A549 (cell line): ENCODE measurements around the gene SYT12. TPM values are rescaled to one million over a fixed set of nuclear protein-coding genes. Genes with fewer than 3 reads are reported as not detected.
A peak's percentile ranks its signal among the peaks of the same experiment; 100 is the strongest.

Source experiments
- ATAC-seq, 2 experiments: fragments of 200-7000 bp in 1 of 2; fragments of >200 bp in 1 of 2; cut with Nextera tagmentation in 1 of 2; cut with Tn5 transposase in 1 of 2; 3 replicates each; pipeline versions ENCODE4 v1.8.0 to v1.9.1; 2018 to 2020; ENCODE audit warnings: mild to moderate bottlenecking in 1 of 2, moderate library complexity in 1 of 2
- CTCF ChIA-PET: fragments of 300-600 bp; sonication (Branson Sonifier 250); formaldehyde crosslinking; extraction: SDS; loops from one replicate; lab custom pipeline; 2021; ENCODE audit warnings: antibody characterized with exemption, inconsistent platforms; lab: Yijun Ruan, JAX
- POLR2A ChIA-PET: fragments of 350-600 bp; formaldehyde crosslinking; extraction: SDS; loops from one replicate; lab custom pipeline; 2021; ENCODE audit warnings: antibody characterized with exemption, inconsistent platforms; lab: Yijun Ruan, JAX
- DNase-seq, 2 experiments: peaks; one replicate each; pipeline versions ENCODE4 v3.0.0 to v3.0.0-alpha.2; 2011 to 2016; ENCODE audit warnings: low read depth in 1 of 2, low spot score in 1 of 2
- FAIRE-seq: peaks from 2 replicates; lab custom pipeline; 2011; peaks lifted over from hg19 to GRCh38; lab: Jason Lieb, UNC
- H3K27ac ChIP-seq, 2 experiments: fragments of >200 bp; sonication (Bioruptor Twin); formaldehyde crosslinking; 3 replicates each; pipeline ENCODE4 v1.5.1; 2016 to 2017
- H3K4me1 ChIP-seq: fragments of >200 bp; sonication (Bioruptor Twin); formaldehyde crosslinking; 3 replicates; pipeline ENCODE4 v1.6.1; 2016
- H3K4me2 ChIP-seq: fragments of >200 bp; sonication (Bioruptor Twin); formaldehyde crosslinking; 3 replicates; pipeline ENCODE4 v1.6.1; 2016
- H3K4me3 ChIP-seq: fragments of >200 bp; sonication (Bioruptor Twin); formaldehyde crosslinking; 3 replicates; pipeline ENCODE4 v1.5.1; 2016
- H3K9me3 ChIP-seq: fragments of >200 bp; sonication (Bioruptor Twin); formaldehyde crosslinking; 3 replicates; pipeline ENCODE4 v1.6.1; 2016
- BHLHE40 ChIP-seq: IDR thresholded peaks from 2 replicates; pipeline ENCODE4 v1.6.1; 2012; ENCODE audit warnings: low read depth, low read length, inconsistent platforms
- CEBPB ChIP-seq, 2 experiments: fragments of >200 bp in 1 of 2; sonication (Bioruptor Twin) in 1 of 2; formaldehyde crosslinking in 1 of 2; IDR thresholded peaks; 2 replicates each; pipeline ENCODE4 v1.6.1; 2012 to 2016
- CHD4 ChIP-seq: fragments of 200-600 bp; sonication (generic); IDR thresholded peaks from 2 replicates; pipeline ENCODE4 v1.6.1; 2016; ENCODE audit warnings: antibody characterized with exemption, mild to moderate bottlenecking, borderline replicate concordance
- EHMT2 ChIP-seq: fragments of 200-600 bp; sonication (generic); IDR thresholded peaks from 2 replicates; pipeline ENCODE4 v1.6.1; 2016; ENCODE audit warnings: antibody characterized with exemption, low read depth, mild to moderate bottlenecking, moderate library complexity
- ESRRA ChIP-seq: fragments of 150-350 bp; IDR thresholded peaks from 2 replicates; pipeline ENCODE4 v1.6.1; 2014; ENCODE audit warnings: mild to moderate bottlenecking, low read length, borderline replicate concordance
- JUN ChIP-seq, 2 experiments: fragments of >200 bp; sonication (Bioruptor Twin); formaldehyde crosslinking; IDR thresholded peaks; 2 replicates in 1 of 2; 3 replicates in 1 of 2; pipeline ENCODE4 v1.6.1; 2016 to 2017
- KDM5A ChIP-seq: fragments of 200-600 bp; sonication (generic); IDR thresholded peaks from 2 replicates; pipeline ENCODE4 v1.6.1; 2016; ENCODE audit warnings: antibody characterized with exemption, mild to moderate bottlenecking
- MAZ ChIP-seq: fragments of 150-350 bp; IDR thresholded peaks from 2 replicates; pipeline ENCODE4 v1.6.1; 2014; ENCODE audit warnings: antibody characterized with exemption, low read depth, low read length, borderline replicate concordance
- MYC ChIP-seq: IDR thresholded peaks from 2 replicates; pipeline ENCODE4 v1.6.1; 2012; ENCODE audit warnings: mild to moderate bottlenecking, inconsistent platforms, low read length, improper control_type of control experiment, borderline replicate concordance
- NPAS2 ChIP-seq: fragments of 250-450 bp; sonication (Bioruptor Pico); IDR thresholded peaks from 2 replicates; pipeline ENCODE4 v1.8.0; 2022; ENCODE audit warnings: mild to moderate bottlenecking, moderate library complexity, borderline replicate concordance
- NR3C1 ChIP-seq: fragments of >200 bp; sonication (Bioruptor Twin); formaldehyde crosslinking; IDR thresholded peaks from 3 replicates; pipeline ENCODE4 v1.6.1; 2017
- PHF8 ChIP-seq: fragments of 200-600 bp; sonication (generic); IDR thresholded peaks from 2 replicates; pipeline ENCODE4 v1.6.1; 2016; ENCODE audit warnings: low read depth, mild to moderate bottlenecking, antibody characterized with exemption, moderate library complexity, borderline replicate concordance
- POLR2A ChIP-seq: IDR thresholded peaks from 2 replicates; pipeline ENCODE4 v1.6.1; 2012; ENCODE audit warnings: mild to moderate bottlenecking, low read length
- RAD21 ChIP-seq, 2 experiments: fragments of >200 bp in 1 of 2; sonication (Bioruptor Twin) in 1 of 2; formaldehyde crosslinking in 1 of 2; IDR thresholded peaks in 1 of 2; conservative IDR thresholded peaks in 1 of 2; 2 replicates in 1 of 2; 3 replicates in 1 of 2; pipeline ENCODE4 v1.6.1; 2012 to 2018; ENCODE audit warnings: inconsistent platforms in 1 of 2
- RARB ChIP-seq: fragments of 250-450 bp; sonication (Bioruptor Pico); IDR thresholded peaks from 2 replicates; pipeline ENCODE4 v1.8.0; 2021; ENCODE audit warnings: mild to moderate bottlenecking, moderate library complexity
- RFX5 ChIP-seq: fragments of 450-650 bp; IDR thresholded peaks from 2 replicates; pipeline ENCODE4 v1.7.1; 2014; ENCODE audit warnings: antibody characterized with exemption, mild to moderate bottlenecking, moderate library complexity
- RNF2 ChIP-seq: fragments of 200-600 bp; sonication (generic); IDR thresholded peaks from 2 replicates; pipeline ENCODE4 v1.6.1; 2016; ENCODE audit warnings: low read depth, mild to moderate bottlenecking, antibody characterized with exemption, moderate library complexity, borderline replicate concordance
- SMC3 ChIP-seq: fragments of >200 bp; sonication (Bioruptor Twin); formaldehyde crosslinking; IDR thresholded peaks from 3 replicates; pipeline ENCODE4 v1.6.1; 2018; ENCODE audit warnings: inconsistent platforms
- TFCP2L1 ChIP-seq: fragments of 250-450 bp; sonication (Bioruptor Pico); IDR thresholded peaks from 2 replicates; pipeline ENCODE4 v1.5.0; 2021; ENCODE audit warnings: mild to moderate bottlenecking
- USF2 ChIP-seq: fragments of 450-650 bp; IDR thresholded peaks from 2 replicates; pipeline ENCODE4 v1.6.1; 2014; ENCODE audit warnings: antibody characterized with exemption
- ZFP36 ChIP-seq: fragments of 450-650 bp; IDR thresholded peaks from 2 replicates; pipeline ENCODE4 v1.6.1; 2014; ENCODE audit warnings: borderline replicate concordance; ENCODE audit not compliant: partially characterized antibody
- WGBS: methylation state at CpG from one replicate; pipeline ENCODE4 v1.1.6; 2017; ENCODE audit errors: missing lambda C conversion rate; 5-methylcytosine and 5-hydroxymethylcytosine counted together
- polyA plus RNA-seq, 4 experiments: library from polyadenylated mRNA; depleted of rRNA in 3 of 4; stranded (reverse); fragments of >200 nt; fragmentation: RNase III in 1 of 4; extraction: RNeasy Plus Mini Kit Qiagen cat#74134 plus additional on column Dnase treatment in 1 of 4; gene quantifications; 2 replicates in 3 of 4; 3 replicates in 1 of 4; pipeline ENCODE4 v1.2.3, GENCODE V29; 2011 to 2017
- TF ChIP-seq, protein P1 (sequence below): fragments of >200 bp; sonication (Bioruptor Twin); formaldehyde crosslinking; IDR thresholded peaks from 2 replicates; pipeline ENCODE4 v1.6.1; 2016
- TF ChIP-seq, protein P2 (sequence below): IDR thresholded peaks from 2 replicates; pipeline ENCODE4 v1.6.1; 2012
- TF ChIP-seq, protein P3 (sequence below): IDR thresholded peaks from 2 replicates; pipeline ENCODE4 v1.6.1; 2012
- TF ChIP-seq, protein P4 (sequence below): fragments of 150-350 bp; IDR thresholded peaks from 2 replicates; pipeline ENCODE4 v1.6.1; 2014; ENCODE audit warnings: low read depth, mild to moderate bottlenecking, low read length

SYT12 gene
- polyA plus RNA-seq, 2 of the 4 experiments (the other 2 are of a cell fraction), result 1.4 to 9.6 TPM

GRCh38 chr11:67073908-67074307 lies 51.0 kb downstream of the SYT12 start:
- Histone ChIP-seq H3K27ac (peak overlapping the region in 1 of 2 experiments; percentile 2; a peak in 1 of 6 replicates), H3K4me3 (no peak overlapping the region), H3K4me2 (no peak overlapping the region), H3K4me1 (peaks cover 16% of the 10 kb centered on the region), H3K9me3 (no peaks in the 10 kb centered on the region)
- ChIA-PET POLR2A (no interaction called here), CTCF (interaction anchor here (1.0 to 4.8 kb wide), 4 partner anchors 8 to 243 kb away, joined by 3 to 33 read pairs (median 4); partner anchors contain the start of gene RCE1)
- 89% methylated on average over 9 of the region's 9 CpGs for WGBS
- DNase-seq (no peak), ATAC-seq (no peak), FAIRE-seq (no peak)
- TF ChIP-seq EHMT2 (no peak), MAZ (no peak), RFX5 (no peak), KDM5A (no peak), RAD21 (conservative IDR thresholded peaks at IDR 0.05 in 1 of 2, IDR thresholded peaks at IDR 0.05 in 1 of 2) (no peak), RNF2 (no peak), CEBPB (IDR thresholded peaks at IDR 0.05) (no peak), ZFP36 (no peak), PHF8 (no peak), TFCP2L1 (CRISPR knock-in tag) (no peak)
- TF ChIP-seq, protein P1, sequence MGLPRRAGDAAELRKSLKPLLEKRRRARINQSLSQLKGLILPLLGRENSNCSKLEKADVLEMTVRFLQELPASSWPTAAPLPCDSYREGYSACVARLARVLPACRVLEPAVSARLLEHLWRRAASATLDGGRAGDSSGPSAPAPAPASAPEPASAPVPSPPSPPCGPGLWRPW, result no peak
- TF ChIP-seq, protein P2, sequence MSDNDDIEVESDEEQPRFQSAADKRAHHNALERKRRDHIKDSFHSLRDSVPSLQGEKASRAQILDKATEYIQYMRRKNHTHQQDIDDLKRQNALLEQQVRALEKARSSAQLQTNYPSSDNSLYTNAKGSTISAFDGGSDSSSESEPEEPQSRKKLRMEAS, result no peak

DNA sequence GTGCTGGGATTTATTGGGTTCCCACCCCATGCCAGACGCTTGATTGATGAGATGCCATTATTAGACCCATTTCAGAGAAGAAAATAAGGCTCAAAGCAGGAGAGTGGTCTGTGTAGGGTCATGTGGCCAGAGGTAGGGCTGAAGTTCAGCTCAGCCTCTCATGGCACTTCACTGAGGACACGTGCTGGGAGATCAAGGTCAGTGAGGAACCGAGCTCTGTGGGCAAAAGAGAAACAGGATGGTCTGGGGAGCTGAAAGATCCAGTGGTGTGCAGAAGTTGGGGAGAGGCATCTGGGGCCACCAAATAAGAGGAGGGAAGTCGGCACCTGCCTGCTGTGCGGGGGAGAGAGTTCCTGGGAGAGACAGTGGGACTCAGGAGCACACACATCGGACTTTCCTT lies 53.3 kb downstream of the SYT12 start:
- FAIRE-seq, result no peak
- no peak for DNase-seq
- POLR2A ChIA-PET, result no interaction called here
- CTCF ChIA-PET, result interaction anchor here (0.6 to 1.5 kb wide), 5 partner anchors 28 to 286 kb away, joined by 3 to 7 read pairs (median 3); no protein-coding TSS in a partner anchor
- 88% methylated on average over 6 of the region's 6 CpGs for WGBS
- H3K4me2 ChIP-seq, result no peak overlapping the region
- H3K4me1 ChIP-seq, result peaks cover 23% of the 10 kb centered on the region
- H3K27ac ChIP-seq, result 0 out of 6 replicates have a peak overlapping the region, but pooled peaks of 1 of the 2 experiments have one; percentile 18
- H3K4me3 ChIP-seq, result no peak overlapping the region
- no peak for ATAC-seq
- H3K9me3 ChIP-seq, result no peaks in the 10 kb centered on the region
- TF ChIP-seq, protein P3, sequence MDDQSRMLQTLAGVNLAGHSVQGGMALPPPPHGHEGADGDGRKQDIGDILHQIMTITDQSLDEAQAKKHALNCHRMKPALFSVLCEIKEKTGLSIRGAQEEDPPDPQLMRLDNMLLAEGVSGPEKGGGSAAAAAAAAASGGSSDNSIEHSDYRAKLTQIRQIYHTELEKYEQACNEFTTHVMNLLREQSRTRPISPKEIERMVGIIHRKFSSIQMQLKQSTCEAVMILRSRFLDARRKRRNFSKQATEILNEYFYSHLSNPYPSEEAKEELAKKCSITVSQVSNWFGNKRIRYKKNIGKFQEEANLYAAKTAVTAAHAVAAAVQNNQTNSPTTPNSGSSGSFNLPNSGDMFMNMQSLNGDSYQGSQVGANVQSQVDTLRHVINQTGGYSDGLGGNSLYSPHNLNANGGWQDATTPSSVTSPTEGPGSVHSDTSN, result no peak
- TF ChIP-seq BHLHE40 (no peak), CHD4 (no peak), SMC3 (no peak), CEBPB (IDR thresholded peaks at IDR 0.05) (no peak), TFCP2L1 (CRISPR knock-in tag) (no peak), POLR2A (no peak), RARB (CRISPR knock-in tag) (no peak), NPAS2 (CRISPR knock-in tag) (no peak), JUN (IDR thresholded peaks at IDR 0.05) (no peak), NR3C1 (no peak), MYC (no peak), USF2 (no peak), ESRRA (no peak)
- TF ChIP-seq, protein P4, sequence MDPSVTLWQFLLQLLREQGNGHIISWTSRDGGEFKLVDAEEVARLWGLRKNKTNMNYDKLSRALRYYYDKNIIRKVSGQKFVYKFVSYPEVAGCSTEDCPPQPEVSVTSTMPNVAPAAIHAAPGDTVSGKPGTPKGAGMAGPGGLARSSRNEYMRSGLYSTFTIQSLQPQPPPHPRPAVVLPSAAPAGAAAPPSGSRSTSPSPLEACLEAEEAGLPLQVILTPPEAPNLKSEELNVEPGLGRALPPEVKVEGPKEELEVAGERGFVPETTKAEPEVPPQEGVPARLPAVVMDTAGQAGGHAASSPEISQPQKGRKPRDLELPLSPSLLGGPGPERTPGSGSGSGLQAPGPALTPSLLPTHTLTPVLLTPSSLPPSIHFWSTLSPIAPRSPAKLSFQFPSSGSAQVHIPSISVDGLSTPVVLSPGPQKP, result no peak
